ENCODE results near the gene DDIT3. TPM values are rescaled to one million over a fixed set of nuclear protein-coding genes. Genes with fewer than 3 reads are reported as not detected.

The DDIT3 gene
- total and polyA plus RNA-seq, 2 of the 4 experiments (the other 2 are of a cell fraction), result 19.4 to 54.4 TPM

DNA sequence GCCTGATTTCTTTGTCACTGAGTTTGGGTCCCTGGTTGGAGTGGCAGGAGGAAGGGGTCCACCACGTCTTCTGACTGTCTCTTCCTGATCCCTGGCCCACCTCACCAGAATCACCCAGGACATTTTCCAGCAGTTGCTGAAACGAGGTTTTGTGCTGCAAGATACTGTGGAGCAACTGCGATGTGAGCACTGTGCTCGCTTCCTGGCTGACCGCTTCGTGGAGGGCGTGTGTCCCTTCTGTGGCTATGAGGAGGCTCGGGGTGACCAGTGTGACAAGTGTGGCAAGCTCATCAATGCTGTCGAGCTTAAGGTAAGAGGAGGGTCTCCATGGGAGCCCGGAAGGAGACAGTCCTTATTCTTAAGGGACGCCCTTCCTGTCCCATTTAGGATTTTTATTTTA is 20.1 kb downstream of the DDIT3 start:
- Histone ChIP-seq H3K4me2 (ENCODE audit: low read depth, low read length) (no peak overlapping the region), H4K5ac (ENCODE audit: low read depth, low read length) (no peak overlapping the region), H3K4ac (ENCODE audit: low read depth, low read length) (no peak overlapping the region), H3K27ac (ENCODE audit: insufficient read depth, low read length) (no peak overlapping the region), H4K91ac (ENCODE audit: insufficient read depth, low read depth, low read length) (no peak overlapping the region), H3K23ac (ENCODE audit: low read depth, low read length) (no peak overlapping the region), H4K20me1 (ENCODE audit: insufficient read depth, low read length) (peaks cover 22% of the 10 kb centered on the region; the same call in 1 of the 2 replicates), H2BK20ac (ENCODE audit: low read depth, low read length) (no peak overlapping the region), H3K4me3 (ENCODE audit: insufficient read depth, low read depth, low read length) (no peak overlapping the region), H3K9me3 (ENCODE audit: control insufficient read depth, insufficient read depth, low read length) (no peaks in the 10 kb centered on the region), H3K14ac (replicated peaks; ENCODE audit: low read depth, low read length) (no peak overlapping the region), H2AK5ac (ENCODE audit: low read depth, low read length) (no peak overlapping the region), H4K8ac (ENCODE audit: low read depth in 2 of 2, low read length in 2 of 2) (no peak overlapping the region), H3K18ac (ENCODE audit: low read depth, low read length) (no peak overlapping the region), H2BK120ac (ENCODE audit: low read depth, low read length) (no peak overlapping the region), H3K27me3 (ENCODE audit: control insufficient read depth, insufficient read depth, low read length) (no peaks in the 10 kb centered on the region), H3K4me1 (ENCODE audit: control insufficient read depth, insufficient read depth, low read length) (no peaks in the 10 kb centered on the region), H3K9me1 (ENCODE audit: insufficient read depth, low read length) (peaks cover 14% of the 10 kb centered on the region), H2AK9ac (replicated peaks; ENCODE audit: low read depth, low read length, poor library complexity) (no peak overlapping the region), H3K56ac (ENCODE audit: extremely low read depth, insufficient read depth, low read length) (no peak overlapping the region), H2AFZ (replicated peaks; ENCODE audit: low read length, poor library complexity) (no peak overlapping the region), H2BK15ac (ENCODE audit: low read depth, low read length) (no peak overlapping the region), H3K79me1 (ENCODE audit: low read depth in 1 of 2, low read length in 2 of 2) (peaks cover 45 to 50% of the 10 kb centered on the region in 2 experiments), H2BK5ac (ENCODE audit: low read depth, low read length, poor library complexity, severe bottlenecking) (no peak overlapping the region), H3K9ac (ENCODE audit: low read depth, low read length) (no peak overlapping the region), H3K36me3 (ENCODE audit: control insufficient read depth, insufficient read depth, low read length) (peaks cover 57% of the 10 kb centered on the region)
- DNase-seq (no peak), ATAC-seq (ENCODE audit: low read depth) (no peak)
- dilution Hi-C loops (cut with HindIII; ENCODE audit: low sequenced_read_pairs, unreplicated experiment) (no loop called here), intact Hi-C loops (cut with micrococcal nuclease) (no loop called here), in situ Hi-C loops (cut with MboI; ENCODE audit: low sequenced_read_pairs) (no loop called here)
- WGBS, 2 experiments (ENCODE audit: extremely low coverage in 2 of 2, insufficient read length in 1 of 2), result 93% methylated on average over 3 of the region's 11 CpGs; no CpG with 5 or more reads in 1 of the 2 experiments
- CTCF ChIA-PET, result no interaction called here
- POLR2A ChIA-PET (ENCODE audit: unreplicated experiment), result no interaction called here
- TF ChIP-seq, protein P1, sequence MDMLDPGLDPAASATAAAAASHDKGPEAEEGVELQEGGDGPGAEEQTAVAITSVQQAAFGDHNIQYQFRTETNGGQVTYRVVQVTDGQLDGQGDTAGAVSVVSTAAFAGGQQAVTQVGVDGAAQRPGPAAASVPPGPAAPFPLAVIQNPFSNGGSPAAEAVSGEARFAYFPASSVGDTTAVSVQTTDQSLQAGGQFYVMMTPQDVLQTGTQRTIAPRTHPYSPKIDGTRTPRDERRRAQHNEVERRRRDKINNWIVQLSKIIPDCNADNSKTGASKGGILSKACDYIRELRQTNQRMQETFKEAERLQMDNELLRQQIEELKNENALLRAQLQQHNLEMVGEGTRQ (IDR thresholded peaks at IDR 0.05; ENCODE audit: low read depth, low read length), result no peak
- no peak for TF ChIP-seq RFX5 (IDR thresholded peaks at IDR 0.05; ENCODE audit: low read depth, low read length)
- no peak for TF ChIP-seq BHLHE40 (IDR thresholded peaks at IDR 0.05; ENCODE audit: low read depth, low read length)
- TF ChIP-seq CEBPB (IDR thresholded peaks at IDR 0.05; ENCODE audit: low read depth, low read length), result no peak
- no peak for TF ChIP-seq RAD21 (IDR thresholded peaks at IDR 0.05; ENCODE audit: low read length)
- TF ChIP-seq, protein P2, sequence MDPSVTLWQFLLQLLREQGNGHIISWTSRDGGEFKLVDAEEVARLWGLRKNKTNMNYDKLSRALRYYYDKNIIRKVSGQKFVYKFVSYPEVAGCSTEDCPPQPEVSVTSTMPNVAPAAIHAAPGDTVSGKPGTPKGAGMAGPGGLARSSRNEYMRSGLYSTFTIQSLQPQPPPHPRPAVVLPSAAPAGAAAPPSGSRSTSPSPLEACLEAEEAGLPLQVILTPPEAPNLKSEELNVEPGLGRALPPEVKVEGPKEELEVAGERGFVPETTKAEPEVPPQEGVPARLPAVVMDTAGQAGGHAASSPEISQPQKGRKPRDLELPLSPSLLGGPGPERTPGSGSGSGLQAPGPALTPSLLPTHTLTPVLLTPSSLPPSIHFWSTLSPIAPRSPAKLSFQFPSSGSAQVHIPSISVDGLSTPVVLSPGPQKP (IDR thresholded peaks at IDR 0.05; ENCODE audit: borderline replicate concordance, low read depth, low read length), result no peak
- no peak for TF ChIP-seq MAFK (IDR thresholded peaks at IDR 0.05; ENCODE audit: low read depth, low read length)
- no peak for TF ChIP-seq CHD1 (IDR thresholded peaks at IDR 0.05; ENCODE audit: low read depth, low read length)
- no peak for TF ChIP-seq MXI1 (IDR thresholded peaks at IDR 0.05; ENCODE audit: borderline replicate concordance, low read depth, low read length)
- TF ChIP-seq MAZ (IDR thresholded peaks at IDR 0.05; ENCODE audit: borderline replicate concordance, low read depth, low read length), result no peak
- no TSS peak for BruUV-seq (replicated peaks)

All from IMR-90 (cell line).